HUES64 (cell line): ENCODE data around the gene GALNT14.

Experiments
- H3K27ac ChIP-seq: 2 replicates; pipeline ENCODE4 v1.7.0; 2013; ENCODE audit warnings: low read depth, low read length, inconsistent platforms
- H3K27me3 ChIP-seq: 2 replicates; pipeline ENCODE4 v1.6.1; 2013; ENCODE audit warnings: mild to moderate bottlenecking, low read length; ENCODE audit not compliant: insufficient read depth
- H3K36me3 ChIP-seq: 2 replicates; pipeline ENCODE4 v1.6.1; 2013; ENCODE audit warnings: mild to moderate bottlenecking, low read length; ENCODE audit not compliant: insufficient read depth
- H3K4me1 ChIP-seq: 2 replicates; pipeline ENCODE4 v1.6.1; 2013; ENCODE audit warnings: mild to moderate bottlenecking, low read length, moderate library complexity; ENCODE audit not compliant: insufficient read depth
- H3K4me3 ChIP-seq: 2 replicates; pipeline ENCODE4 v1.5.1; 2013; ENCODE audit warnings: mild to moderate bottlenecking, low read length, moderate library complexity
- H3K9ac ChIP-seq: 2 replicates; pipeline ENCODE4 v1.6.1; 2013; ENCODE audit warnings: mild to moderate bottlenecking, low read depth, low read length
- H3K9me3 ChIP-seq: 2 replicates; pipeline ENCODE4 v1.6.1; 2013; ENCODE audit warnings: low read depth, low read length; ENCODE audit not compliant: insufficient read depth
- WGBS: fragments of 150-250, 120-280 bp; methylation state at CpG from one replicate; pipeline ENCODE4 v1.1.7; 2013; ENCODE audit warnings: missing lambda C conversion rate; 5-methylcytosine and 5-hydroxymethylcytosine counted together

Gene GALNT14

DNA sequence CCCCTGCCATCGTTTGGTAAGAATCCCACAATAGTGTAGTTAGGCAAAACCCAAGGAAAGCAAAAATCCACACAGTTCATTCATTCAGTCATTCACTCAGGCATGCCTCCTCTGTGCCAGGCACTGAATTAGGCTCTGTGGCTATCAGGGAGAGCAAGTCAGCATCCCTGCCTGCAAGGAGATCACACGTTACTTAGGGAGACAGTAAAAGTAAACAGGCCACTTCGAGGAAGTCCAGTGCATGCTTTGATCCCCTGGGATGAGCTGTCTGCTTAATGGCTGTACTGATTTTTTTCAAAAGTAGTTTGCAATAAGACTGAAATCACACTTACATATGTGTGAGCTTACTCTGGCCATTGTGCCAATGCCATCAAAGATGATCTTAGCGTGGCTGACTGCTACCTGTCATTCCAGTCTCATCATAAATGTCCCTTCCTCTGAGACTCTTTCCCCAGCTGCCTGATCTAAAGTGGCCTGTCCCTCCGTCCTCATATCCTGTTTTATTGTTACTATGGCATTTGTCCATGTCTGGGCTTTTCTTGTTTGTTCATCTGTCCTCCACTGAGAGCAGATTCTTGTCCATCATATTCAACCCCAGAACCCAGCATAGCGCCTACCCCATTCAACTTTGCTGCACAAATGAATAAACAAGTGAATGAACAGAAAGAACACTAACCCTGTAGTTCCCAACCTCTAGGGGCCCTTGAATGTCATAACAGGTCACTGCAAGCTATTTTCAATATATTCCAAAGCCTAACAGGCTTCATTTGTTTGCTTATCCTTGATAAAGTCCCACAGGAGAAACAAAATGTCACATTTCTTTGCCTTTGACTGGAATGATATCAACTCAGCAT, 84.1 kb downstream of the GALNT14 start:
- H3K27me3 ChIP-seq = no peaks in the 10 kb centered on the region
- H3K4me3 ChIP-seq = no peak overlapping the region
- WGBS = 85% methylated on average over 6 of the region's 6 CpGs
- no peaks in the 10 kb centered on the region for H3K36me3 ChIP-seq
- H3K4me1 ChIP-seq = no peaks in the 10 kb centered on the region
- H3K9ac ChIP-seq = no peak overlapping the region
- no peaks in the 10 kb centered on the region for H3K9me3 ChIP-seq
- H3K27ac ChIP-seq = no peak overlapping the region

- Histone ChIP-seq H3K27me3 (no peaks in the 10 kb centered on the region), H3K27ac (no peak overlapping the region), H3K4me1 (no peaks in the 10 kb centered on the region), H3K9ac (no peak overlapping the region), H3K9me3 (no peaks in the 10 kb centered on the region), H3K36me3 (no peaks in the 10 kb centered on the region), H3K4me3 (no peak overlapping the region)
- WGBS = 97% methylated on average over 5 of the region's 5 CpGs
Observed at GRCh38 chr2:31052284-31052683, 86.0 kb downstream of the GALNT14 start.

- H3K9me3 ChIP-seq = no peaks in the 10 kb centered on the region
- H3K27ac ChIP-seq = no peak overlapping the region
- 96% methylated on average over 9 of the region's 9 CpGs for WGBS
- no peaks in the 10 kb centered on the region for H3K27me3 ChIP-seq
- no peak overlapping the region for H3K9ac ChIP-seq
- H3K4me1 ChIP-seq = no peaks in the 10 kb centered on the region
- no peak overlapping the region for H3K4me3 ChIP-seq
- H3K36me3 ChIP-seq = no peaks in the 10 kb centered on the region
Observed at GRCh38 chr2:31051258-31052140, 86.7 kb downstream of the GALNT14 start.

GRCh38 chr2:31049916-31050588, 88.2 kb downstream of the GALNT14 start:
- Histone ChIP-seq H3K9me3 (no peaks in the 10 kb centered on the region), H3K36me3 (no peaks in the 10 kb centered on the region), H3K9ac (no peak overlapping the region), H3K4me3 (no peak overlapping the region), H3K27ac (no peak overlapping the region), H3K27me3 (no peaks in the 10 kb centered on the region), H3K4me1 (no peaks in the 10 kb centered on the region)
- 77% methylated on average over 14 of the region's 14 CpGs for WGBS

DNA sequence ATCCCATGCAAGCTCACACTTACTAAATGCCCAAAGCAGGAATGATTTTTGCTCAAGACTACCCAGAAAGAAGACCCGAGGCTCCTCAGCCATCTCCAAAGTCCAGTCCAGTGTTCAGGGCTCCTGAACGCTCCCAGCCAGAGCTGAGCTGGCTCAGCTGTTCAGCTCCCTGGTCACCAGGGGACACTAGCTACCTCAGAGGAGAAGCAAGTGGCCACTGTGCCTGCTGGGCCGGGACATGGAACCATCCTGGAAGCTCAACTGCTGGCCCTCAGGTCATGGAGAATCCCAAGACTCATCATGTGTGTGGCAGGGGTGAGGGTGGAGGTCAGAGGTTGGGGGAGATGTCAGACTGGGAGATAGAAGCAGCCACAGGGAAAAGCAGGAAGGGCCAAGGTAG, 89.0 kb downstream of the GALNT14 start:
- Histone ChIP-seq H3K27me3 (no peaks in the 10 kb centered on the region), H3K36me3 (no peaks in the 10 kb centered on the region), H3K4me1 (no peaks in the 10 kb centered on the region), H3K9ac (no peak overlapping the region), H3K9me3 (no peaks in the 10 kb centered on the region), H3K27ac (no peak overlapping the region), H3K4me3 (no peak overlapping the region)
- WGBS = 88% methylated on average over 3 of the region's 3 CpGs

GRCh38 chr2:31047599-31047998, 90.6 kb downstream of the GALNT14 start:
- H3K4me3 ChIP-seq = no peak overlapping the region
- WGBS = 72% methylated on average over 5 of the region's 5 CpGs
- H3K36me3 ChIP-seq = no peaks in the 10 kb centered on the region
- no peaks in the 10 kb centered on the region for H3K9me3 ChIP-seq
- no peaks in the 10 kb centered on the region for H3K27me3 ChIP-seq
- H3K27ac ChIP-seq = no peak overlapping the region
- no peak overlapping the region for H3K9ac ChIP-seq
- no peaks in the 10 kb centered on the region for H3K4me1 ChIP-seq

DNA sequence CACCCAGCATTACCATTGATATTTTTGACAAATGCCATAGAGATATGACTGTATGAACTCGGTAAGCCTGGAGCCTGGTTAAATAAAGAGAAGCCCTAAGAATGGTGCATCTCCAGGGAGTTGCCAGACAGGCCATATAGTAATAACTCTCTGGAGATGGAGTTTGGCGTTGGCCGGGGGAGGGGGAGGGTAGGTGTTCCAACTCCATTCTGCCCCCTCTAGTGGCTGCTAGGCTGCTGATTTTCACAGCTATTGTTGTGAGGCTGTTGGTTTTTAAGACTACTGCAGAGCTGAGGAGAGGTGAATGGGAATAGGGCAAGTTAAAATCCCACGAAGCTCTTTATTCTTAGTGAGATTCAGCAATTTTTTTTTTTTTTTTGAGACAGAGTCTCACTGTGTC, 99.9 kb downstream of the GALNT14 start:
- WGBS = 70% methylated on average over 4 of the region's 4 CpGs
- H3K36me3 ChIP-seq = no peaks in the 10 kb centered on the region
- no peak overlapping the region for H3K27ac ChIP-seq
- H3K9ac ChIP-seq = no peak overlapping the region
- H3K4me3 ChIP-seq = no peak overlapping the region
- H3K27me3 ChIP-seq = no peaks in the 10 kb centered on the region
- no peaks in the 10 kb centered on the region for H3K4me1 ChIP-seq
- peaks cover 6% of the 10 kb centered on the region; the same call in 1 of the 2 replicates for H3K9me3 ChIP-seq

DNA sequence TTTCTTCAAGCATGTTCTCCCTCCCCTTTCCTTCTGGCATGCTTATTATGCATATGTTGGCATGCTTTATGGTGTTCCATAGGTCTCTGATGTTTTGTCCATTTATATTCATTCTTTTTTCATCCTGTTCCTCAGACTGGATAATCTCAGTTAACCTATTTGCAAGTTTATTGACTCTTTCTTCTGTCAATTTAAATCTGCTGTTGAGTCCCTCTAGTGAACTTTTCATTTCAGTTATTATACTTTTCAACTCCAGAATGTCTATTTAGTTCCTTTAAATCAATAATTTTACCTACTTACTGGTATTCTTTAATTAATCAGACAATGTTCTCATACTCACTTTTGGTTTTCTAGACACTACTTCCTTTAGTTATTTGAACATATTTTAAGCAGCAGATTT, 101.2 kb downstream of the GALNT14 start:
- no peaks in the 10 kb centered on the region for H3K36me3 ChIP-seq
- H3K4me3 ChIP-seq = no peak overlapping the region
- no peak overlapping the region for H3K9ac ChIP-seq
- no peaks in the 10 kb centered on the region for H3K27me3 ChIP-seq
- no peak overlapping the region for H3K27ac ChIP-seq
- no peaks in the 10 kb centered on the region for H3K4me1 ChIP-seq
- H3K9me3 ChIP-seq = peaks cover 6% of the 10 kb centered on the region; the same call in 1 of the 2 replicates

DNA sequence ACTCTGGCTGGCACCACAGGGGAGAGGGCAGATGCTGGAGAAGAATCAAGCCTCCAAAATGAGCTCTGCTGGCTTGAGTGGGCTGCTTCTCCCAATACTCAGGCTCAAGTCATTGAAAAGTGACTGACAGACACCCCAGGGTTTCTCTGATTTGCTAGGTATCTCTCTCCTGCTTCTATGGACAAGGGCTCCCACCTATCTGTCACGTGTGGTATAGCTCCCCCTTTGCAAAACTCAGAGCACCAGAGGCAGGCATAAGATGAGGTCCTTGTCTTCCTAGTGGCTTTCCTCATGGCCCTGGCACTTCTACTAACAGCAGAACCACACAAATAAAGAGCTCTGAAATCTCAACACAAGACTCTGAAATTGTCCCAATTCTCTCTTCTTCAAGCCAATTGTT, 105.2 kb downstream of the GALNT14 start:
- H3K9me3 ChIP-seq = peaks cover 6% of the 10 kb centered on the region; the same call in 1 of the 2 replicates
- no peak overlapping the region for H3K4me3 ChIP-seq
- H3K36me3 ChIP-seq = no peaks in the 10 kb centered on the region
- H3K27ac ChIP-seq = no peak overlapping the region
- WGBS = 17% methylated on average over 1 of the region's 1 CpG
- H3K4me1 ChIP-seq = no peaks in the 10 kb centered on the region
- H3K27me3 ChIP-seq = no peaks in the 10 kb centered on the region
- H3K9ac ChIP-seq = no peak overlapping the region

- WGBS = 99% methylated on average over 3 of the region's 3 CpGs
- Histone ChIP-seq H3K4me3 (no peak overlapping the region), H3K36me3 (no peaks in the 10 kb centered on the region), H3K27ac (no peak overlapping the region), H3K9me3 (peaks cover 3% of the 10 kb centered on the region; the same call in 1 of the 2 replicates), H3K4me1 (no peaks in the 10 kb centered on the region), H3K27me3 (no peaks in the 10 kb centered on the region), H3K9ac (no peak overlapping the region)
Observed at GRCh38 chr2:31032475-31032874, 105.8 kb downstream of the GALNT14 start.
